Measurements from ENCODE around the gene MTA2.
"Not testable (repeated sequence)": the region's sequence is repeated elsewhere in the genome, so short reads cannot be mapped to it uniquely, and the experiment has no call there.

The MTA2 gene

DNA sequence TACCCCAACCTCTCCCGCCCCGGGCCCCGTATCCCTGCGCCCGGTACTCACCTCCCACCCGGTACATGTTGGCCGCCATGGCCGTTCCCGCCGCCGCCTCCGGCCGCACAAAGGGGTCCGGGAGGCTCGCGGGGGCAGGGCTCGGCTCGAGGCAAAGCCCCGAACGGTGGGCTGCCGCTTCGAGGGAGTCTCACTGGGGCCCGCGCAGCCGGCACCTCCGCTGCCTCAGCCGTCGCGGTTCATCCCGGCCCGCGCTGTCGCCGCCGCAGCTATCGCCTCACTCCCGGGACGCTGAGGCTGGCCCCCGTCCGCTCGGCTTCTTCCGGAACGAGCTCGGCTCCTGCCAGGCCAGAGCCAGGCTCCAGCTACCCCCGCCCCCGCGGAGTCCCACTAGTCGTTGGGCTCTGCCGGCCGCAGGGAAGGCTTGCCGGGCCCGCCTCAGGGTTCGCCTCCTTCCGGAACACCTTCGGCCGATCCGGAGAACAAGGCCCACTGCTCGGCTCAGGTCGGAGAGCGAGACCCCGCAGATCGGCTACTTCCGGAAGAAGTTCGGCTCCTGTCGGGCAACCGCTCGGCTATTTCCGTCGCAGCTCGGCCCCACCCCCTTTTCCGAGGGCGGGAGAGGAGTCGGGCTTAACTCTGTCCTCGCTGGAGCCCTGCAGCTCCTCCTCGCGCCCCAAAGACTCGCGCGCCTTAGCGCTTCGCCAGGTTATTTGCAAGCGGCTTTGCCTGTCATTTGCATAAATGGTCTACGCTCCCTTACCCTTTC, at the start of gene MTA2:
Gene MTA2, minus strand, starts transcription at position 494 of the 769 bp plus-strand sequence. Its CDS starts 415 bp downstream, at position 79.
- DNase-seq (ENCODE audit: low read depth in 2 of 2) = peak; percentile 99

DNA sequence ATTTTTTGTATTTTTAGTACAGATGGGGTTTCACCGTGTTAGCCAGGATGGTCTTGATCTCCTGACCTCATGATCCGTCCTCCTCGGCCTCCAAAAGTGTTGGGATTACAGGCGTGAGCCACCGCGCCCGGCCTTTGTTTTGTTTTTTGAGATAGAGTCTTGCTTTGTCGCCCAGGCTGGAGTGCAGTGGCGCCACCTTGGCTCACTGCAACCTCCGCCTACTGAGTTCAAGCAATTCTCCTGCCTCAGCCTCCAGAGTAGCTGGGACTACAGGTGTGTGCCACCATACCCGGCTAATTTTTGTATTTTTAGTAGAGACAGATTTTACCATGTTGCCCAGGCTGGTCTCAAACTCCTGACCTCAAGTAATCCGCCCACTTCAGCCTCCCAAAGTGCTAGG, 48.6 kb upstream of the MTA2 start:
- not testable (repeated sequence) for DNase-seq (ENCODE audit: low read depth in 2 of 2)

DNA sequence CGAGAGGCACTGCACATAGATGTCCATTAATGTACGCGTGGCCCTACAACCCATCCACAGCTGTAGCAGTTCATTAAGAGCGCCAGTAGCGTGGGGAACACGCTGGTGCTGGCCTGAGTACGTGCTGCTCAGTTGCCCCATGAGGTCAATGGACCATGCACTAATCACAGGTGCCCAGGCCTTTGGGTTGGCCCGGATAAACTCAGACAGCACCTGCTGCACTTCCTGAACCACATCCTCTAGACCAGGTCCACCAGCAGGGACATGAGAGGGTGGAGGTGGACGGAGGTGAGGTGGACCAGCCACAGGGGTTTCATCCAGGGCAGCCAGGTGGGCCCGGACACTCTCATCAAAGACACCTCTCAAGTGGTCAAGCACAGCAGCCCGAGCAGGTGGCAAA, 47.8 kb upstream of the MTA2 start:
- DNase-seq (ENCODE audit: low read depth in 2 of 2) = no peak

DNA sequence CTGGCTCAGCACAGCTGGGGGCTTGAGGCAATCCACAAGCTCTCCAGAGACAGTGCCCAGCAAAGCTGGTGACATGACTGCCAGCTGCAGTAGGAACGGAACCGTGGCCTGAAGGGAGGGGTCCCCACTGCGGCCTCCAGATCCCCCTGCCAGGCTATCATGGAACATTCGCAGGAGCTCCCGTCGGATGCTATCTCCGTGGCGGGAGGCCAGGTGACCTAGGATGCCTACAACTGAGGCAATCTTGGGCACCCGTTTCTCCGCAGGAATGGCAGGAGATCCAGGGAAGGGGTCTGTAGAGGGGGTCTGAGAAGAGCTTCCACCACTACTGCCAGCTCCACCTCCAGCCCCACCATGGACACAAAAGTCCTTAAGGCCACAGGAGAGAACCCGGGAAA, 47.3 kb upstream of the MTA2 start:
- DNase-seq (ENCODE audit: low read depth in 2 of 2) = no peak

DNA sequence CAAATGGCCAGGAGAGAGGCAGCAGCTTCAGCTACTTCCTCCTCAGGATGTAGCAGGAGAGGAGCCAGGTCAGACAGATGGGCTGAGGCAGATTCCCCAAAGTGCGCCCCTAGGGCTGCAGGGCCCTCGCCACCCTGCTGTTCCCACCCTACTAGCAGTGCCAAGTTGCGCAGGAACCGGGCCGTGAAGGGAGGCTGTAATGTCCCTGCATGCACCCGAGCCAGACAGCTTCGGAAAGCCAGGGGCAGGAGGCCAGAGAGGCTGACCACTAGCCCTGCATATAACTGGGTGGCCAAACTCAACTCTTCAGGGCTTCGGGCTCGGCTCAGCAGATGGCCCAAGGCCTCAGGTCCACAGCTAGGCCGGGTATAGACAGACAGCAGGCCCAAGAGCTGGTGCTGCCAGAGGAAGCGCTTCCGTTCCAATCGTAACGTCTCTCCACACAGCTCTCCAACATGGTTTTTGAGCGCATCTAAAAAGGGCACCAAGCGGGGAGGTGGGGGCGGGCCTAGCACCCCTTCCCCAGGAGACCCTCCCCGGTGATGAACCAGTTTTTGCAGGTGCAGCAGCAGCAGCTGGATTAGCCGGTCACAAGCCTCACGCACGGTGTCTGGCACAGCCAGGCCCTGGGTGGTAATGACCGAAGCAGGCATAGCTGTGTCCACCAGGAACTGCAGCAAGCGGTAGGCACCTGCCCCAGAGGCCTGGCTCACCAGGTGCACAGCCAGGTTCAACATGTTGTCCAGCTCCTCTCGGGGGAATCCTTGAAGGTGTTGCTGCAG, 46.7 kb upstream of the MTA2 start:
- DNase-seq (ENCODE audit: low read depth in 2 of 2) = no peak

DNA sequence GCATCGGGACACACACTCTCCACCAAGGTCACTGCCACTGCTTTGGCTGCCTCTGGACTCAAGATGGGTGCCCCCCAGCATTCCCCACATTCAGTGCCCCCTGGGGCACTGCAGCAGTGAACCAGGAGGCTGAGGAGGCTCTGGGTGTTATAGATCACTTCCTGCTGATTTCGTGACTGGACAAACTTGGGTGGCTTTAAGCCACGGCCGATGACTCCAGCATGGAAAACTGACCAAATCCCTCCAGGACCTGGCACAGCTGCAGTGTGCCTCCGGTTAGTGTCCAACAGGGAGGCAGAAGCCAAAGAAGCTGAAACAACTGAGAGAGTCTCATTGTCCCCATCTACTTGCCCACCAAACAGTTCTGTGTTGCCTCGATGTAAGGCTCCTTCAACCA, 45.9 kb upstream of the MTA2 start:
- DNase-seq (ENCODE audit: low read depth in 2 of 2) = no peak

DNA sequence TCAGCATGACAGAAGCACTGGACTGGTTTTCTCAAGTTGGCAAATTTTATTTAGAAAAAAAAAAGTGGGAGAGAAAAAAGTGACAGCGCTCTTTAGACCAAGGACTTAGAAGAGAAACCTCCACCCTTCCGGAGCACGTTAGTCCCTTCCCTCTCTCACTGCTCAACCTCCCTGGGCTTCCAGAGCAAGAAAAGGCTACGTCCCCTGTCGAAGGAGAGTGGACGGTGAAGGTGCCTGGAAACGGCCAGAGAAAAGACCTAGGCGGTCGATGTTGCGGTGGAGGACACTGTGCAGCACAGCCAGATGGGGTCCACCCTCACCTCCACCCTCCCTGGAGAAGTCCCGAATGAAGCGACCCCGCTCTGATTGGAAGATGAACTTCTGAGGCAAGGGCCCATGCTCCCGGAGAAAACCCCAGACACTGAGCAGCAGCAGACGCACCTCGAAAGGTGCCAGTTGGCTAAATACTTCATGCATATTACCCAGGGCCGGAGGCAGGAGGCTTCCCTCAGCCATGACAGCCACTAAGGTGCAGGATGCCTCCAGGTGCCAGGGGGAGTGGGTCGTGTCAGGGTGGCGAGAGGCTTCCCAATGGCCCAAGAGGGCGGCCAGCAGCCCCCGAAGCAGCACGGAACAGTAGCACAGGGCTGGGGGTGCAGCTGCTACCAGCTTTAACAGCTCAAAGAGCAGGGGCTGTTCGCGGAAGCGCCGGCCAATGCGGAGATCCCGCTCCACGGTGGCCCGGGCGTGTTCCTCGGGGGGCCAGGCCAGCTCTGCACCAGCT, 45.4 kb upstream of the MTA2 start:
- DNase-seq (ENCODE audit: low read depth in 2 of 2) = no peak

DNA sequence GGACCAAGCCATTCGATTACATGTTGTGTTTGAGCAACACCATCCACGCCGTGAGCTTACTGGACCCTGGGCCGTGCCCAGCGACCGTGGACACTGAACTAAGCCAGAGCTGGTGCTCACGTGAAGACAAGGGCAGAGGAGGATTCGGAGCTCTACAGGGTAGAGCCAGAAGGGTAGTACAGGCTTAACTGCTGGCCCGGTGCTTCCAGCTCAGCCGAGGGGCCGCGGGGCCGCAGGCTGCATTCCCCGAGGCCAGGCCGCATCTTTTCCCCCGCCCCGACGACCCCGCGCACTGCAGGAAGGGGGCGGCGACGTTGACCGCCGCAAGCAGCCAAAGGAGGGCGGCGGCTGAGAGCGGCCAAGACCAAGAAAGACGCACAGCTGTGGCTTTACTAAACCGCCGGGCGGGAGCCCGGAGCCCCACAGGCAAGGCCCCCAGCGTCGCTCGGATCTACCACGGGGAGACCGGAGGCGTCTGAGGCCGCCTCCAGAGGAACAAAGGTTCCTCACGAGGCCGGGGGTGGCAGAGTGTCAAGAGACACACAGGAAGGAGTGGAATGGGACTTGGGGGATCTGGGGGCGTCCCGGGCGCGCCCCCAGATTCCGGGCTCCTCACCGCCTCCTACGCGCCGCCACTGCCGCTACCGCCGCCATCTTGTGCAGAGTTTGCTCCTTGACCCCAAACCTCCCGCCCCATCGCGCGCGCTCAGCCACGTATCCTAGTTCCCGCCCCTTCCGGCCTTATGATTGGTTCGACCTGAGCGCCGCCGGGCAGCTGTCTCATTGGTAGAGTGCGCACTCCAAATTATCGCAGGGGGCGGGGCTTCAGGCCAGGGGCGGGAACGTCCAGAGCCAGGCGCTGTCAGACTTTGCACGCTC, 44.5 kb upstream of the MTA2 start, which contains the start of gene GANAB:
Gene GANAB, minus strand, starts transcription at position 668 of the 879 bp plus-strand sequence. Its CDS starts 14 bp downstream, at position 654.
- DNase-seq (ENCODE audit: low read depth in 2 of 2) = peak; percentile 98 to 99

DNA sequence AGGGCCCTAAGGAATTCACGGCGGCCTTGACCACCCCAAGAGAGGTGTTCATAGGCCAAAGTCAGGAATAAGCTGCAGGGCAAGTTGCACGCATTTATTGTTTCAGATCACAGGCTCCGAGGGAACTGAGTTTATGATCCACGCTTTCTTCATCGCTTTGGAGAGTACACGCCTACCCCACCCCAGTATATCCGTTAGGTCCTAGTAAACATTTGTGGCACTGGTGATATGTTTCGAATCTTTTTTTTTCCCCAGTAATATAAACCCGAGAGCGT, 43.9 kb upstream of the MTA2 start:
- DNase-seq (ENCODE audit: low read depth in 2 of 2) = no peak

DNA sequence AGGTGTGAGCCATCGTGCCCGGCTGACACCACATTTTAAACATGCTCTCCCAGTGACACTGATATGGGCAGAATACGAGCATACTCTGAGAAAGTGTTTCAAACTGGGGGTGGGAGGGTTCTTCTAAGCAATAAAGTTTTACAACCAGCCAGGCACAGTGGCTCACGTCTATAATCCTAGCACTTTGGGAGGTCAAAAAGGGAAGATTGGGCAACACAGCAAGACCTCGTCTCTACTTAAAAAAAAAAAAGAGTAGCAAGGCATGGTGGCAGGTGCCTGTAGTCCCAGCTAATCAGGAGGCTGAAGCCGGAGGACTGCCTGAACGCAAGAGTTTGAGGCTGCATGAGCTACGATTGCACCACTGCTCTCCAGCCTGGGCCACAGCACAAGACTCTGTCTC, 42.6 kb upstream of the MTA2 start:
- no peak for DNase-seq (ENCODE audit: low read depth in 2 of 2)

DNA sequence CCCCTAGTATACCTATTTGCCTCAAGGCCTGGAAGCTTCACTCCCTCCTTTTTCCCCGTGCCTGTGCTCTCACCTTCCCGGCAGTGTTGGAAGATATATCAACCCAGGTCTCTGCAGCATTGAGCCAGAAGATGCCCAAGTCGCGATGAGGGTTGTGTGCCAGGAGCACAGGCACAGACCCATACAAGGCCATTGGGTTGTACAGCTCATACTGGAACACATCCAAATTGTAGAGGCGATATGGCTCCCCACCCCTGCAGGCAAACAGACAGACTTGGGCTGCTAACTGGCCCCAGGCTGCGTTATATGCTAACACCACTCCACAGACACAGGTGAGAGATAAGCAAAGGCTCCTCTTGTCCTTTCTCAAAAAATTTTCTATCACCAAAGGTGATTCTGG, 30.8 kb upstream of the MTA2 start:
- no peak for DNase-seq (ENCODE audit: low read depth in 2 of 2)

DNA sequence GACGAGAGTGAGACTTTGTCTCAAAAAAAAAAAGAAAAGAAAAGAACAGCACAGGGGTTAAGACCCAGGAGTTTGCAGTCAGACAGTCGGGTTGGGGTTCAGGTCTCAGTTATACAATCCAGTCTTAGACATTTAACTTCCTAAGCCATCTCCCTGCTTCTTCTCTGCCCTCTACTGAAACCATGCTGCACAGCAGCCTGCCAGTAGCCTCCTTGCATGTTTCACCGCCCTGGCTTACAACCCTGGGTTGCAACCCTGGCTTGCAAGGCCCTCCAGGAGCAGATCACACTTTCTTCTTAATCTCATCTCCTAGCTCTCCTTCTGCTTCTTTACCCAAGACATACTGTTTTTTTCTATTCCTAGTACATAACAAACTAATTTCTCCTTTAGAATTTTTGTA, 26.0 kb upstream of the MTA2 start:
- DNase-seq (ENCODE audit: low read depth in 2 of 2) = no peak

DNA sequence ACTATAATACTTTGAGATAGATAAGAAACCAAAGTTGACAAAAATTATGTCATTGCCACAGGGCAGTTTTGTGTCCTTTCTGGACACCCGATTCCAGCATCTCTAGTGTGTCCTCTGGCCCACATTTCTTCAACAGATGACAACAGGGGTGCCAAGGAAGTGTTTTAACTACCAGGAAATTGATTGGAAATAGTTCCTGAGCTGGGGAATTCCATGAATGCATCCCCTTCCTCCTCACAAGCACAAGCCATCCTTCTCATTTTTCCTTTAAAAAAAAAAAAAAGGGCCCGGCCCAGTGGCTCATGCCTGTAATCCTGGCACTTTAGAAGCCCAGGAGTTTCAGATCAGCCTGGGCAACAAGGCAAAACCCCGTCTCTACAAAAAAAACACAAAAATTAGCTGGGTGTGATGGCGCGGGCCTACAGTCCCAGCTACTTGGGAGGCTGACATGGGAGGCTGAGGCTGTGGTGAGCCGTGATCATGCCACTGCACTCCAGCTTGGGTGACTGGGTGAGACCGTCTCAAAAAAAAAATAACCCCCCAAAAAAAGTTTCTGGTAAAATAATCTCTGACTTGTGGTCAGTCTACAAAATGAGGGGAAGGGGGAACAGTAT, 20.9 kb upstream of the MTA2 start:
- no peak for DNase-seq (ENCODE audit: low read depth in 2 of 2)

DNA sequence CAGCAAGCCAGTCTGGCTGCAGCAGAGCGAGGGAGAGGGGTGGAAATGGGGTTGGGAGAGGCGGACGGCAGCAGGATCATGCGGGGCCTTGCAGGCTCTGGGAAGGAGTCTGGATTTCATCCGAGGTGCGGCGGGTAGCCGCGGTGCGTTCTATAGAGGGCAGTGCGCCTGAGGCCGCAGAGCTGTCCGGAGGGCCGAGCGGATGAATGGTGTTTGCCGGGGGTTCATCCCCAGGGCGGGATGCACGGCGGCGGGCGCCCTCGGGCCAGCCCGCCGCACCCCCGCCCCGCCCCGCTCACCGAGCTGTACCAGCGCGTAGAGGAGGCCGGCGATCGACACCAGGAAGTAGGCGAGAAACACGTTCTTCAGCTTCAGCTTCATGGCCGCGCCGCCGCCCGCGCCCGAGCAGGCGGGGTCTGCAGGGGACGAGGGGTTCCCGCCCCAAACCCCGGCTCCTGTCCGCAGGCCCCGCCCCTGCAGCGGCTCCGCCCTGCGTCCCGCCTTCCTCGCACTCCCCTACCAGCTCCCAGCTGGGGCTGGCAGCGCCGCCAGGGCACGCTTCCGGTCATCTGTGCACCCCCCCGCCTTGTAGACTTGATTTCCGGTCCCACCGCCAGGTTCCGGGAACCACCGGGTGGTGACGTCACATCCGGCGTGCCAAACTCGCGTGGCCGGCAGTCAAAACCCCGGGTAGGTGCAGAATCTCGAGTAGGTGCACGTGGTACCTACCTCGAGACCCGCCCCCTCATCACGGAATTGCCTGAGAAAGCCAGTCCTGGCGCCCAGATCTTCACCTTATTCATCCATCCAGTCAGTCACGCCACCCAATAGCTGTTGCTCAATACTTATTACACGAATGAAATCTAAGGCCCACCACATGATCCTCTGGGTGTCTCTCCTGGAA, 20.2 kb upstream of the MTA2 start, which contains the start of gene B3GAT3:
Gene B3GAT3, minus strand, starts transcription at position 420 of the 904 bp plus-strand sequence. Its CDS starts 39 bp downstream, at position 381.
- peak; percentile 97 to 98 for DNase-seq (ENCODE audit: low read depth in 2 of 2)

DNA sequence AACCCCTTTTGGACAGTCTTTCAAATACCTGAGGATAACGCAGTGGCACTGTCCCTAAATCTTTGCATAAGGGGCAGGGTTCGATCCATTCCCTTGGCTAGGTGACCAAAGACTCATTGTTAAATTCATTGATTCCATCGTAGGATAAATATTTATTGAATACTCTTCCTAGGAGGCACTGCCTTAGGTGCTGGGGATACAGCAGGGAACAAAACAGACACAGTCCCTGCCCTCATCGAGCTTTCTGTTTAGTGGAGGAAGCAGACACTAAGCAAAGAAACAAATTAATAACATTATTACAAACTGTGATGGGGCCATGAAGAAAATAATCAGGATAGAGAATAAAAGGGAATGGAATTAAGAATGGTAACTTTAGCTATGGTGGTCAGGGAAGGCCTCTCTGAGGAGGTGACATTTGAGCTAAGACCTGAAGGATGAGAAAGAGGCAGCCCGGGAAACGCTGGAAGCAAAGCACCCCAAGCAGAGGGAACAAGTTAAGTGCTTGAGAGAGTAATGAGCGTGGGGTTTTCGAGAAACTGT, 19.4 kb upstream of the MTA2 start:
- DNase-seq (ENCODE audit: low read depth in 2 of 2) = no peak

DNA sequence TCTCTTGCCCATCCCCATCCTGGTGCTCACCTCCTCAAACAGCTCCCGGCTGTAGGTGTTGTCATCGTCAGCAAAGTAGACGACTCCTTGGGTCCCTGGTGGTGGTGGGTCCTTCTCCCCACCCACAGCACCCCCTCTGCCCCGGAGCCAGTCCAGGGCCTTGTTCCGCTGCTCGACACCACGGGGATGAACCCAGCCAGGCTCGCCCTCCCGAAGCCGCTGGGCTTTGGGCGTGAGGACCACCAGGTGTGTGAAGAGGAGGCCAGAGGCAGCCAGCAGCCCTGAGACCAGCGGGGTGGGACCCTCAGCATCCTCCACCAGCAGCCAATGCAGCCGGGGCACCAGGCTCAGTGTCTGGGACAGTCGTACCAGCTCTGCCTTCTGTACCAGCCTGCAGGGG, 15.3 kb upstream of the MTA2 start:
- DNase-seq (ENCODE audit: low read depth in 2 of 2) = not testable (repeated sequence)

DNA sequence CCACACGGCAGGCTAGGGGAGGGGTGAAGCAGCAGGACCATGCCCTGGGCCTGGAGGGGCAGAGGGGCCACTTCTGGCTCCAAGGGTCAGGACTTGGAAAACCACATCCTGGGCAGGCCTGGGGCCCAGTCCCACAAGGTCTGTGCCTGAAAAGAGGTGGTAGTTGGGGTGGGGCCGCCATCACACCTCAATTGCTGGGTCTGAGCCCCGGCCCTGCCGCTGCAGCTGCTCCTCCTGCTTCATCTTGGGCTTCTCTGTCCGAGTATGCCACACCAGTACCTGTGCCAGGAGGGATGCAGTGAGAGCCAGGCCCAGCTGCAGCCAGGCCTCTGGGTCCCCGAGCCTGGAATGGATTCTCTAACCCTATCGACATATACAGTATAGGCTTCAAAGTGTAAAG, 13.9 kb upstream of the MTA2 start:
- no peak for DNase-seq (ENCODE audit: low read depth in 2 of 2)

DNA sequence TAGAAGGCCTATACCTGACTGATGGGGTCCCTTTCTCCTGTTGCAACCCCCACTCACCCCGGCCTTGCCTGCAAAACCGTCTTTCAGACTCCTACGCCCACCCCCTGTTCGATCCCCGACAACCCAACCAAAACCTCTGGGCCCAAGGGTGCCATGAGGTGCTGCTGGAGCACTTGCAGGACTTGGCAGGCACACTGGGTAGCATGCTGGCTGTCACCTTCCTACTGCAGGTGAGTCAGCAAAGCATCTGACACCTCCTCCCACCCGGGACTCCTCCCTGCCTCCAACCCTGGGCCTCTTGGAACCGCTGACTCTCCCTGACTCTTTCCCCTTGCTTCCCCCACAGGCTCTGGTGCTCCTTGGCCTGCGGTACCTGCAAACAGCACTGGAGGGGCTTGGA, 12.6 kb upstream of the MTA2 start:
- DNase-seq (ENCODE audit: low read depth in 2 of 2) = no peak

DNA sequence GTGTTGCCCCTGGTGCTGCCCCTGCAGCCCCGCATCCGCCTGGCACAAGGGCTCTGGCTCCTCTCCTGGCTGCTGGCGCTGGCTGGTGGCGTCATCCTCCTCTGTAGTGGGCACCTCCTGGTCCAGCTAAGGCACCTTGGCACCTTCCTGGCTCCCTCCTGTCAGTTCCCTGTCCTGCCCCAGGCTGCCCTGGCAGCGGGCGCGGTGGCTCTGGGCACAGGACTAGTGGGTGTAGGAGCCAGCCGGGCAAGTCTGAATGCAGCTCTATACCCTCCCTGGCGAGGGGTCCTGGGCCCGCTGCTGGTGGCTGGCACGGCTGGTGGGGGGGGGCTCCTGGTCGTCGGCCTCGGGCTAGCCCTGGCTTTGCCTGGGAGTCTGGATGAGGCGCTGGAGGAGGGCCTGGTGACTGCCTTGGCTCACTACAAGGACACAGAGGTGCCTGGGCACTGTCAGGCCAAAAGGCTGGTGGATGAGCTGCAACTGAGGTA, 11.7 kb upstream of the MTA2 start:
- DNase-seq (ENCODE audit: low read depth in 2 of 2) = no peak

All from activated CD8-positive, alpha-beta memory T cell treated with anti-CD3 and anti-CD28 coated beads for 4 hours (primary cell).